WTC11 (cell line): ENCODE results near the gene PHF21B. TPM values are rescaled to one million over a fixed set of nuclear protein-coding genes. Genes with fewer than 3 reads are reported as not detected.

Experiments used
- ATAC-seq: fragments of 200-7000 bp; cut with Tn5 transposase; 2 replicates; pipeline ENCODE4 v1.10.0; 2021; ENCODE audit warnings: mild to moderate bottlenecking, moderate library complexity
- CTCF ChIA-PET: fragments of 300-600 bp; sonication (Branson Sonifier 250); formaldehyde crosslinking; loops from one replicate; lab custom pipeline; 2021; ENCODE audit warnings: antibody characterized with exemption; lab: Charles Lee
- POLR2A ChIA-PET: fragments of 350-600 bp; sonication (Branson Sonifier 250); formaldehyde crosslinking; loops from one replicate; lab custom pipeline; 2021; ENCODE audit warnings: antibody characterized with exemption; lab: Charles Lee
- DNase-seq: peaks from one replicate; pipeline ENCODE4 v3.0.0; 2021; ENCODE audit warnings: low spot score
- H3K27ac Mint-ChIP-seq: 2 replicates; pipeline ENCODE4 v1.8.0; 2021; ENCODE audit warnings: mixed read lengths
- H3K27me3 Mint-ChIP-seq: 2 replicates; pipeline ENCODE4 v1.8.0; 2021; ENCODE audit warnings: low read depth, mild to moderate bottlenecking, moderate library complexity, mixed read lengths
- H3K36me3 Mint-ChIP-seq: 2 replicates; pipeline ENCODE4 v1.8.0; 2021; ENCODE audit warnings: mixed read lengths
- H3K4me1 Mint-ChIP-seq: 2 replicates; pipeline ENCODE4 v1.8.0; 2022; ENCODE audit warnings: mixed read lengths
- H3K4me3 Mint-ChIP-seq: 2 replicates; pipeline ENCODE4 v1.8.0; 2021; ENCODE audit warnings: mild to moderate bottlenecking, moderate library complexity, mixed read lengths
- H3K9me3 Mint-ChIP-seq: 2 replicates; pipeline ENCODE4 v1.8.0; 2021; ENCODE audit warnings: mixed read lengths
- CTCF ChIP-seq: fragments of 200-600 bp; IDR thresholded peaks from 2 replicates; pipeline ENCODE4 v1.8.0; 2022; ENCODE audit warnings: antibody characterized with exemption
- EMX1 ChIP-seq: fragments of 250-450 bp; sonication (Bioruptor Pico); IDR thresholded peaks from 2 replicates; pipeline ENCODE4 v1.8.0; 2021; ENCODE audit warnings: mild to moderate bottlenecking
- FOXJ3 ChIP-seq: sonication (generic); formaldehyde crosslinking; IDR thresholded peaks from 2 replicates; pipeline ENCODE4 v1.9.0; 2021; ENCODE audit warnings: missing genetic modification reagents, mild to moderate bottlenecking, borderline replicate concordance
- GABPB1 ChIP-seq: sonication (generic); formaldehyde crosslinking; IDR thresholded peaks from 2 replicates; pipeline ENCODE4 v1.8.1; 2023; ENCODE audit warnings: mild to moderate bottlenecking, missing genetic modification reagents
- IRF1 ChIP-seq: sonication (generic); formaldehyde crosslinking; IDR thresholded peaks from 2 replicates; pipeline ENCODE4 v1.8.0; 2023; ENCODE audit warnings: missing genetic modification reagents
- JUN ChIP-seq: sonication (generic); formaldehyde crosslinking; IDR thresholded peaks from 2 replicates; pipeline ENCODE4 v1.8.0; 2023; ENCODE audit warnings: mild to moderate bottlenecking, missing genetic modification reagents
- MYBL2 ChIP-seq: sonication (generic); formaldehyde crosslinking; IDR thresholded peaks from 2 replicates; pipeline ENCODE4 v1.8.1; 2023; ENCODE audit warnings: mild to moderate bottlenecking, moderate library complexity, missing genetic modification reagents
- NFE2L1 ChIP-seq: sonication (generic); formaldehyde crosslinking; IDR thresholded peaks from 2 replicates; pipeline ENCODE4 v1.8.1; 2023; ENCODE audit warnings: missing genetic modification reagents
- NR1H2 ChIP-seq: sonication (generic); formaldehyde crosslinking; IDR thresholded peaks from 2 replicates; pipeline ENCODE4 v1.9.0; 2021; ENCODE audit warnings: mild to moderate bottlenecking, moderate library complexity, missing genetic modification reagents
- NR3C1 ChIP-seq: sonication (generic); formaldehyde crosslinking; conservative IDR thresholded peaks from 2 replicates; pipeline ENCODE4 v1.8.1; 2023; ENCODE audit warnings: low read depth, mild to moderate bottlenecking, missing genetic modification reagents
- PRDM15 ChIP-seq: sonication (generic); formaldehyde crosslinking; IDR thresholded peaks from 2 replicates; pipeline ENCODE4 v1.8.0; 2022; ENCODE audit warnings: missing genetic modification reagents
- RORB ChIP-seq: fragments of 250-450 bp; sonication (Bioruptor Pico); IDR thresholded peaks from 2 replicates; pipeline ENCODE4 v1.9.0; 2021; ENCODE audit warnings: mild to moderate bottlenecking
- SMAD3 ChIP-seq: sonication (generic); formaldehyde crosslinking; IDR thresholded peaks from 2 replicates; pipeline ENCODE4 v1.8.0; 2022; ENCODE audit warnings: missing genetic modification reagents, mild to moderate bottlenecking, borderline replicate concordance
- SP1 ChIP-seq: sonication (generic); formaldehyde crosslinking; conservative IDR thresholded peaks from 2 replicates; pipeline ENCODE4 v1.8.1; 2022; ENCODE audit warnings: missing genetic modification reagents
- TCF7 ChIP-seq: sonication (generic); formaldehyde crosslinking; IDR thresholded peaks from 2 replicates; pipeline ENCODE4 v1.8.0; 2022; ENCODE audit warnings: mild to moderate bottlenecking, low read depth, missing genetic modification reagents, moderate library complexity
- TEAD4 ChIP-seq: sonication (generic); formaldehyde crosslinking; IDR thresholded peaks from 2 replicates; pipeline ENCODE4 v1.8.0; 2022; ENCODE audit warnings: mild to moderate bottlenecking, missing genetic modification reagents
- ZBTB21 ChIP-seq: sonication (generic); formaldehyde crosslinking; IDR thresholded peaks from 2 replicates; pipeline ENCODE4 v1.8.1; 2023; ENCODE audit warnings: mild to moderate bottlenecking, missing genetic modification reagents, borderline replicate concordance
- ZNF121 ChIP-seq: sonication (generic); formaldehyde crosslinking; IDR thresholded peaks from 2 replicates; pipeline ENCODE4 v1.8.0; 2023; ENCODE audit warnings: missing genetic modification reagents
- ZNF512 ChIP-seq: sonication (generic); formaldehyde crosslinking; IDR thresholded peaks from 2 replicates; pipeline ENCODE4 v1.8.1; 2022; ENCODE audit warnings: missing genetic modification reagents, borderline replicate concordance
- ZSCAN18 ChIP-seq: fragments of 250-450 bp; sonication (Bioruptor Pico); IDR thresholded peaks from 2 replicates; pipeline ENCODE4 v2.1.2; 2022; ENCODE audit warnings: mild to moderate bottlenecking, moderate library complexity
- total RNA-seq: library from RNA; stranded (reverse); gene quantifications from 3 replicates; pipeline ENCODE4 v1.2.3, GENCODE V29; 2021
- TF ChIP-seq, protein P1 (sequence below): sonication (generic); formaldehyde crosslinking; IDR thresholded peaks from 2 replicates; pipeline ENCODE4 v1.8.1; 2023; ENCODE audit warnings: mild to moderate bottlenecking, missing genetic modification reagents, moderate library complexity
- TF ChIP-seq, protein P2 (sequence below): sonication (generic); formaldehyde crosslinking; IDR thresholded peaks from 2 replicates; pipeline ENCODE4 v1.8.1; 2023; ENCODE audit warnings: mild to moderate bottlenecking, missing genetic modification reagents
- TF ChIP-seq, protein P3 (sequence below): sonication (generic); formaldehyde crosslinking; IDR thresholded peaks from 2 replicates; pipeline ENCODE4 v1.8.1; 2023; ENCODE audit warnings: mild to moderate bottlenecking, missing genetic modification reagents, moderate library complexity
- TF ChIP-seq, protein P4 (sequence below): fragments of 250-450 bp; sonication (Bioruptor Pico); conservative IDR thresholded peaks from 2 replicates; pipeline ENCODE4 v1.9.0; 2021; ENCODE audit warnings: mild to moderate bottlenecking

The PHF21B gene
- total RNA-seq, 1 experiment from 2014 or later: 107 TPM

GRCh38 chr22:44834065-44834464 is 175.7 kb downstream of the PHF21B start (continued):
- TF ChIP-seq PRDM15 (CRISPR knock-in tag): no peak
- no peak for TF ChIP-seq EMX1 (CRISPR knock-in tag)
- TF ChIP-seq ZNF512: no peak
- no peak for TF ChIP-seq SMAD3 (CRISPR knock-in tag)
- no peak for TF ChIP-seq MYBL2 (CRISPR knock-in tag)
- no peak for TF ChIP-seq ZSCAN18 (CRISPR knock-in tag)
- no peak for TF ChIP-seq JUN
- TF ChIP-seq NFE2L1 (CRISPR knock-in tag): no peak
- no peak for TF ChIP-seq NR1H2 (CRISPR knock-in tag)
- TF ChIP-seq, protein P1, sequence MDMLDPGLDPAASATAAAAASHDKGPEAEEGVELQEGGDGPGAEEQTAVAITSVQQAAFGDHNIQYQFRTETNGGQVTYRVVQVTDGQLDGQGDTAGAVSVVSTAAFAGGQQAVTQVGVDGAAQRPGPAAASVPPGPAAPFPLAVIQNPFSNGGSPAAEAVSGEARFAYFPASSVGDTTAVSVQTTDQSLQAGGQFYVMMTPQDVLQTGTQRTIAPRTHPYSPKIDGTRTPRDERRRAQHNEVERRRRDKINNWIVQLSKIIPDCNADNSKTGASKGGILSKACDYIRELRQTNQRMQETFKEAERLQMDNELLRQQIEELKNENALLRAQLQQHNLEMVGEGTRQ: no peak
- TF ChIP-seq CTCF: no peak
- no peak for TF ChIP-seq TEAD4 (CRISPR knock-in tag)

- peaks cover 27% of the 10 kb centered on the region for H3K9me3 Mint-ChIP-seq
- ATAC-seq: no peak
- no peak overlapping the region for H3K4me3 Mint-ChIP-seq
- CTCF ChIA-PET: interaction anchor here (0.9 to 1.1 kb wide), 2 partner anchors 25 to 264 kb away, joined by 3 read pairs; no protein-coding TSS in a partner anchor
- POLR2A ChIA-PET: interaction anchor here (0.7 kb wide), 1 partner anchor 105 kb away, joined by 4 read pairs; no protein-coding TSS in a partner anchor
- no peaks in the 10 kb centered on the region for H3K27me3 Mint-ChIP-seq
- no peak overlapping the region for H3K27ac Mint-ChIP-seq
- H3K4me1 Mint-ChIP-seq: peaks cover 4% of the 10 kb centered on the region
- peaks cover 41% of the 10 kb centered on the region for H3K36me3 Mint-ChIP-seq
- no peak for DNase-seq
- TF ChIP-seq, protein P2, sequence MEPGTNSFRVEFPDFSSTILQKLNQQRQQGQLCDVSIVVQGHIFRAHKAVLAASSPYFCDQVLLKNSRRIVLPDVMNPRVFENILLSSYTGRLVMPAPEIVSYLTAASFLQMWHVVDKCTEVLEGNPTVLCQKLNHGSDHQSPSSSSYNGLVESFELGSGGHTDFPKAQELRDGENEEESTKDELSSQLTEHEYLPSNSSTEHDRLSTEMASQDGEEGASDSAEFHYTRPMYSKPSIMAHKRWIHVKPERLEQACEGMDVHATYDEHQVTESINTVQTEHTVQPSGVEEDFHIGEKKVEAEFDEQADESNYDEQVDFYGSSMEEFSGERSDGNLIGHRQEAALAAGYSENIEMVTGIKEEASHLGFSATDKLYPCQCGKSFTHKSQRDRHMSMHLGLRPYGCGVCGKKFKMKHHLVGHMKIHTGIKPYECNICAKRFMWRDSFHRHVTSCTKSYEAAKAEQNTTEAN: no peak
- TF ChIP-seq RORB (CRISPR knock-in tag) (no peak), TCF7 (no peak), IRF1 (CRISPR knock-in tag) (no peak), NR3C1 (CRISPR knock-in tag) (no peak), JUN (no peak), GABPB1 (no peak), NR1H2 (CRISPR knock-in tag) (no peak), ZNF121 (CRISPR knock-in tag) (no peak), FOXJ3 (CRISPR knock-in tag) (no peak), ZBTB21 (CRISPR knock-in tag) (no peak), SP1 (CRISPR knock-in tag) (no peak)
- TF ChIP-seq, protein P3, sequence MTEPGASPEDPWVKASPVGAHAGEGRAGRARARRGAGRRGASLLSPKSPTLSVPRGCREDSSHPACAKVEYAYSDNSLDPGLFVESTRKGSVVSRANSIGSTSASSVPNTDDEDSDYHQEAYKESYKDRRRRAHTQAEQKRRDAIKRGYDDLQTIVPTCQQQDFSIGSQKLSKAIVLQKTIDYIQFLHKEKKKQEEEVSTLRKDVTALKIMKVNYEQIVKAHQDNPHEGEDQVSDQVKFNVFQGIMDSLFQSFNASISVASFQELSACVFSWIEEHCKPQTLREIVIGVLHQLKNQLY (CRISPR knock-in tag): no peak
- TF ChIP-seq, protein P4, sequence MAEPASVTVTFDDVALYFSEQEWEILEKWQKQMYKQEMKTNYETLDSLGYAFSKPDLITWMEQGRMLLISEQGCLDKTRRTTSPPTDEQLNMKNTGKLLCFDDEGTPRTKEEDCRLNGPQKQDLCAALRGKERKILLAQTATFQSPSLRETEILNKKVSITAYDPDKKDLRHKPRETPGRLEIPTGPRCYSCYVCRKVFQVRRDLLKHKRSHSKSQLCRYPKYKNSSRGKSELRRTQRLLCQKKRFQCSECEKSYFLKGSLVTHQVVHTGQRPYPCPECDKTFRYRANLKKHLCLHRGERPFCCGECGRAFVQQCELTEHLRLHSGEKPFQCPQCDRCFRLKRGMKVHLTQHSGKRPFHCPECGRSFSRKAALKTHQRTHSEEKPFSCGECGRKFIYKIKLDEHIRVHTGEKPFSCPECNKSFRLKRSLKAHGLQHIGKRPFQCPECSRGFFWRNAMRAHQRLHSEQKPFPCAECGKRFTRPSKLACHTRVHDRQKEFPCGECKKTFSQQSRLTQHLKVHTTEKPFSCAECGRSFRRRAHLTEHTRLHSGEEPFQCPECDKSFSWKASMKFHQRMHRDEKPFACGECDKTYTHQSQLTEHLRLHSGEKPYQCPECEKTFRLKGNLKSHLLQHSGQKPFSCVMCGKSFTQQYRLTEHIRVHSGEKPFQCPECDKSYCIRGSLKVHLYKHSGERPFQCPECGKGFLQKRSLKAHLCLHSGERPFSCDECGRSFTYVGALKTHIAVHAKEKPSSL (CRISPR knock-in tag): no peak
Observed at GRCh38 chr22:44831885-44832284, 177.9 kb downstream of the PHF21B start.
